Ureter (tissue), 1 donor: Measurements from ENCODE around the gene RNF2. TPM values are rescaled to one million over a fixed set of nuclear protein-coding genes. Genes with fewer than 3 reads are reported as not detected.
"Not testable (repeated sequence)": the region's sequence is repeated elsewhere in the genome, so short reads cannot be mapped to it uniquely, and the experiment has no call there.

Source experiments
- DNase-seq: peaks from one replicate; pipeline ENCODE4 v3.0.0-alpha.2; 2020; ENCODE audit warnings: low spot score
- total RNA-seq: library from RNA; stranded (reverse); gene quantifications from one replicate; pipeline ENCODE4 v1.2.4, GENCODE V29; 2023
- donor health status: DM: yes; HTN: yes; CAD: no.

Gene RNF2
- total RNA-seq, 1 donor from 2014 or later, result 34.6 TPM

DNA sequence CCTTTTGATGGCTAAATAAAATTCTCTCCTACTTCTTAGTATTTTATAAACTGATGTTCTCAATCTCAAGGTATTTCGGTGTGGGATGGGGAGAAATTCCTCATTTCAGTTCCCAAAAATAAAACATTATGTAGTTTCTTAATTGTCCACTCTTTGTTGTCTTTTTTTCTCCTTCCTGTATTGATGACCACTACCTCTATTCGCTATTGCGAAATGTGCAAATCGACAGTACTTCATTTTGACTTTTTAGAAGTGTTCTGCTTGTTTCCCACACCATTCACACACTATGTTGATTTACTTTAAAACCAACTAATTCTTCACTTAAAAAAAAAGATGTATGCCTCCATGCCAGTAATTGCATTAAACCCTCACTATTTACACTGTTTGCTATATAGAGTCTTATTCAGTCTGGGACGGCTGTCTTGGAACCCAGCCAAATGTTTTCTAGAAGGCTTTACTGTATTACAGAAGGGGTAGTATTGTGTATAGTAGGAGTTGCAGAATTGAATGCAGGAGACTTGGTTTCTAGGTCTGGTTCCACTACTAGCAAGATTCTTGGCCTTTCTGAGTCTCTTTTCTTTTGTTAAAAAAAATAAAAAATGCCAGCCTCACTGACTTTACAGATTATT lies 5.6 kb downstream of the RNF2 start:
- DNase-seq, result no peak

DNA sequence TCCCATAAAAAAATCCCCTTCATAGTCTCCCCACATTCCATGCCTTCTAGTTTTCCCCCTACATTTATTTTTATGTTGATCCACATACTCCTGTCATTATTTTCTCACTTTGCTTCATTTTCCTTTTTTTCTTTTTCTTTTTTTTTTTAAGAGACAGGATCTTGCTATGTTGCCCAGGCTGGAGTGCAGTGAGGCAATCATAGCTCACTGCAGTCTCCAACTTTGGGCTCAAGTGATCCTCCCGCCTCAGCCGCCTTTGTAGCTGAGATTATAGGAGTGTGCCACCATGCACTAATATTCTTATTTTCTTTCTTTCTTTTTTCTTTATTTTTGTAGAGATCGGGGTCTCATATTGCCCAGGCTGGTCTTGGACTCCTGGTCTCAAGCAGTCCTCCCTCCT lies 7.8 kb downstream of the RNF2 start:
- DNase-seq, result no peak

DNA sequence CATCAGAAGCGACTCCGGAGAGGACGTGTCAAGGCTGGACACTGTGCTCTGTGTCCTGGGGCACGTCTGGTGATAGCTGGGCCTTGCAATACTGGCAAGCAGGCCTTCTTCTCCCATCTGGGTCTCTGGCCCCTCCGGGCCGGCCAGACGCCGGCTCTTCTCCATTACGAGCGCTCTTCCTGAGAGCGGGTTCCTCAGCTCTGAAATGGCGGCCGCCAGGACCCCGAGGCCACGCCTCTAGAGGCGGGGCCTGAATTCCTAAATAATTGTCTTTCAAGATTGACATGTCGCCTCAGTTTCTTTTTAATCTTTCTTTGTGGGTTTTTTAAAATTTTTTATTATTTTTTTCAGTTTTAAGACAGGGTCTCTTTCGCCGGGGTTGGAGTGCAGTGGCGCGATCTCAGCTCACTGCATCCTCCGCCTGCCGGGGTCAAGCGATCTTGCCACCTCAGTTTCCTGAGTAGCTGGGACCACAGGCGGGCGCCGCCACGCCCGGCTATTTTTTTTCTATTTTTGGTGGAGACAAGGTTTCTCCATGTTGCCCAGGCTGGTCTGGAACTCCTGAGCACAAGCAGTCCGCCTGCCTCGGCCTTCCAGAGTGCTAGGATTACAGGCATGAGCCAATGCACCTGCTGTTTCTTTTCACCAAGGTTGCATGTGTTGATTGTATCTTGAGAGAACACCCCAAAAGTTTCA lies 9.2 kb downstream of the RNF2 start:
- no peak for DNase-seq

DNA sequence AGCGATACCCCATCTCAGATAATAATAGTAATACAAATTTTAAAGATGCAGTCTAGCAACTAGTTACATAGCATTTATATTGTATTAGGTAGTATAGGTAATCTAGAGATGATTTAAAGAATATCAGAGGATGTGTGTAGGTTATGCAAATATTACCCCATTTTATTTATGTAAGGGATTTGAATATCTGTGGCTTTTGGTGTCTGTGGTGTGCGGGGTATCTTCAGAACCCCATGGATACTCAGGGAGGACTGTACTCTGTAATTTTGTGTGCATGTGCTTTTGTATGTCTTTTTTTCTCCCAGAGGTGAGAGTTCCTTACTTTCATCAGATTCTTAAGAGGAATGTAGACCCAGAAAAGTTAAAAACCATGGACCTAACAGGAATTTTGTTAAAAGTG lies 12.8 kb downstream of the RNF2 start:
- no peak for DNase-seq

DNA sequence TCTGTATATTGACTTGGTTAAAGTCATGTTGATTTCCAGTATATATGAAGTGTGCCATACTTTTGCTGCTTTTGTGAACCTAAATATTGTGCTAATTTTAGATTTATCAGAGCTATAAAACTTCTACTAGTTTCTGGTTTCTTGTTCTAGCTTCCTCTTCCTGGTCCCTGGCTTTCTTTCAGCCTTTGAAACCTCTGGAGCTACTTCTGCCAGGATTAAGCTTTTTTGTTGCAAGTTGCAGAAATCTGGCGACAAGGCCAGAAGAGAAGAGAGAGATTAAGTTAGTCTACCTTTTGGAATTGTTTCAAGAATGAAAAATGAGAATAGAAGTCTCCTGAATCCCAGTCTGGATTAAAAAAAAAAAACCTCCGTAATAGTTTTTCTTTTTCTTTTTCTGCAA lies 13.5 kb downstream of the RNF2 start:
- no peak for DNase-seq

- DNase-seq, result no peak
Observed at GRCh38 chr1:185059950-185060571, 14.7 kb downstream of the RNF2 start.

DNA sequence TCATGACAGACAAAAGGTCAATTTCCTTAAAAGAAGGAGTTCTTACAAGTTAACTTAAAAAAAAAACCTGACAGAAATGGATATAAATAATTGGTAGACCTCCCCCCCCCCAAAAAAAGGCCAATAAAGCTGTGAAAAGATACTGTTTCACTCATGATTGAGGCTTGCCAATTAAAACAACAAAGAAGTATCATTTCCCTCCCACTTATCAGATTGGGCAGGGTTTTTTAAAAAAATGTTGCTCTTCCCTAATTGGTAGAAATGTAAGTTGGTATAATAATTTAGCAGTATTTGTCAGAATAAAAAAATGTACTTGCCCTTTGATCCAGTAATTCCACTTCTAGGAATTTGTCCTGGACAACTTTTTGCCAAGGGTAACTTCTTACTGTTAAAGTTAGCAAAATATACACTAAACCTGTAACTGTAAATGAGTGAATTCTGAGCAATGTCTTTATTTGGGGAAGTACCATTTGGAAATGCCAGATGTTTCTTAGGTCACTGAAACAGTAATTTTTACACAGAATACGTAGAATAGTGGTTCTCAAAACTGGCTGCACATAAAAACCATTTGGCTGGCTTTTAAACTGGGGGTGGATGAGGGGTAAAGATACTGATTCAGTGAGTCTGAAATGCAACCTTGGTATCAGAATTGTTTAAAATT lies 17.5 kb downstream of the RNF2 start:
- no peak for DNase-seq

- DNase-seq, result no peak
Observed at GRCh38 chr1:185063719-185064118, 18.4 kb downstream of the RNF2 start.

GRCh38 chr1:185065006-185065405 lies 19.6 kb downstream of the RNF2 start:
- DNase-seq, result not testable (repeated sequence)

GRCh38 chr1:185066181-185066580 lies 20.8 kb downstream of the RNF2 start:
- DNase-seq, result no peak

DNA sequence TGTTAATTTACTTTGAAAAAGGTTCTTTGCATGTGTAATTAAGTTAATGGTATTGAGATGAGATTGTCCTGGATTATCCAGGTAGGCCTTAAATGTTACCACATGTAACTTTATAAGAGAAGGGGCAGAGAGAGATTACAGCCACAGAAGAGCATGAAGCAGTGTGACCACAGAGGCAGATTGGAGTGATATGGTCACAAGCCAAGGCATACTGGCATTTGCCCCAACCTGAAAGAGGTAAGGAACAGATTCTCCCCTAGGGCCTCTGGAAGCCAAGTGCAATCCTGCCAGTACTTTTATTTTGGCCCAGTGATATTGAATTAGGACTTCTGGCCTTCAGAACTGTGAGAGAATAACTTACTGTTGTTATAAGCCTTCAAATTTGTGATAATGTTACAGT lies 23.0 kb downstream of the RNF2 start:
- DNase-seq, result no peak

GRCh38 chr1:185069202-185069772 lies 23.9 kb downstream of the RNF2 start:
- DNase-seq, result no peak

- no peak for DNase-seq
Observed at GRCh38 chr1:185070051-185070450, 24.7 kb downstream of the RNF2 start.

DNA sequence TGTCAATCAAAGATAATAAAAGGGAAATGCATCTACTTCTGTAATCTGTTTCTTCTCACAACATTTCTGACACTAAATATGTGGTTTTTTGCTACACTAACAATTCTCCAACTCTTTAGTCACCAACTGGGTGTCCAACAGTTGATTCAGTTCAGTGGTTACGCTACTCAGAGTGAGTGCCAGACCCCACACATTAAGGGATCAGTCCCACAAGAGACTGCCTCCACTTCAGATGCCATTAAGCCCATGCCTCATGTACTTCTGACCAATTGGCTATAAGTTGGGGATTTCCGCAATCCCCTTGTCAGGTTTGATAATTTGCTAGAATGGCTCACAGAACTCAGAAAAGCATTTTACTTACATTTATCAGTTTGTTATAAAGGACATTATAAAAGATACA lies 28.4 kb downstream of the RNF2 start:
- no peak for DNase-seq

DNA sequence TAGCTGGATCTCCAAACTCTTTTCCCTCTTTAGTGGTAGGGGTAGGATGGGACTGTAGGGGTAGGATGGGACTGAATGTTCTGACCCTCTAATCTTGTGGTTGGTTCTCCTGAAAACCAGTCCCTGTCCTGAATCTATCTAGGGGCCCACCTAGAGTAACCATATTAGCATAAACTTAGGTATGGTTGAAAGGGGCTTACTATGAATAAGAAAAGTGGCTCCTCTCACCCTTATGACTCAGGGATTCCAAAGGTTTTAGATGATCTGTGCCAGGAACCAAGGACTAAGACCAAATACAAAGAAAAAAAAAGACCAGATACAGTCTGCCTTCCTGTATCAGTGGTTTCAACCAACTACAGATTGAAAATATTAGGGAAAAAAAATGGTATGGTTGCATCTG lies 28.9 kb downstream of the RNF2 start:
- DNase-seq, result no peak

DNA sequence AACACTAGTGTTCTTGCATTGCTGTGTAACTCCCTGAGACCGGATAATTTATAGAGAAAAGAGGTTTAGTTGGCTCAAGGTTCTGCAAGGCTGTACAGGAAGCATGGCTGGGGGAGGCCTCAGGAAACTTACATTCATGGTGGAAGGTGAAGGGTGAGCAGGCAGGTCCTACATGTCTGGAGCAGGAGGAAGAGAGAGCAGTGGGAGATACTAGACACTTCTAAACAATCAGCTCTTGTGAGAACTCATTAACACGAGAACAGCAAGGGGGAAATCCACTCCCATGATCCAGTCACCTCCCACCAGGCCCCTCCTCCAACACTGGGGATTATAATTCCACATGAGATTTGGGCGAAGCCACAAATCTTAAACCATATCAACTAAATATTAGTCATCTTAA lies 30.1 kb downstream of the RNF2 start:
- DNase-seq, result no peak

DNA sequence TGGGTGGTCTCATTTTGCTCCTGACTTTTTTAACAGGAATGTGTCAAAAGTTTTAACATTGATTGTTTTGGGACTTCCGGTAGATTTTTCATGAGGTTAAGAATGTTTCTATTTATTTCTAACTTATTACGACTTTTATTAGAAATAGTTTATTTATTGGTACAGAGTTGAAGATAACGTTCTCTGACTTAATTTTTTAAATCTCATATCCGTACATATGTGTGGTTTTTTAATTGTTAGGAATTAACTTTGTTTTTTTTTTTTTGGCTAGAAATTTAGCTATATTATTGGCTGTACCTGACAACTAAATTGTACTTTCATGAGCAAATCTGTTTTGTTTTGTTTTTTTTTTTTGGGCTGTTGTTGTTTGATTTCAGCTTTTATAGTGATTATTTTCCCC lies 32.0 kb downstream of the RNF2 start:
- DNase-seq, result no peak

- no peak for DNase-seq
Observed at GRCh38 chr1:185080422-185080821, 35.1 kb downstream of the RNF2 start.

DNA sequence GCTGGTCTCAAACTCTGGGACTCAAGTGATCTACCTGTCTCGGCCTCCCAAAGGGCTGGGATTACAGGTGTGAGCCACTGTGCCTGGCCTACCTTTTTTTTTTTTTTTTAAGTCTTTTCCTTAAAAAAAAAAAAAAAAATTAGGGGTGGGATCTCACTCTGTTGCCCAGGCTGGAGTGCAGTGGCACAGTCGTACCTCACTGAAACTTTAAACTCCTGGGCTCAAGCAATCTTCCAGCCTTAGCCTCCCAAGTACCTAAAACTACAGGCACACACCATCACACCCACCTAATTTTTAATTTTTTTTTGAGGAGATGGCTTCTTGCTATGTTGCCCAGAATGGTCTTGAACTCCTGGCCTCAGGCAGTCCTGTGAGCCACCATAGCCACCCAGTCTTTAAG lies 38.5 kb downstream of the RNF2 start:
- DNase-seq, result no peak

DNA sequence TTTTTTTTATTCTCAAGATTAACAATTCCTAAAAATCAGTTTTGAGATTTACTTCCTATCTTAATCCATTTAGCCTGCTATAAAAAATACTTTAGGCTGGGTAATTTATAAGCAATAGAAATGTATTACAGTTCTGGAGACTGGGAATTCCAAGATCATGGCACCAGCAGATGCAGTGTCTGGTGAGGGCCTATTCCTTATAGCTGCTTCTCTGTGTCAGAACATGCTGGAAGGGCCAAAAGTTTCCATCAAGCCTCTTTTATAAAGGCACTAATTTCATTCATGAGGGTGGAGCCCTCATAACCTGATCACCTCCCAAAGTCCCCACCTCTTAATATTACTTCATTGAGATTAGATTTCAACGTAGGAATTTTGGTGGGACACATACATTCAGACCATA lies 41.7 kb downstream of the RNF2 start:
- DNase-seq, result no peak

GRCh38 chr1:185087746-185088145 lies 42.4 kb downstream of the RNF2 start:
- no peak for DNase-seq

GRCh38 chr1:185091480-185091879 lies 46.1 kb downstream of the RNF2 start:
- no peak for DNase-seq

- no peak for DNase-seq
Observed at GRCh38 chr1:185094761-185095160, 49.4 kb downstream of the RNF2 start.
